Measurements from ENCODE around the gene FLYWCH1.

- no peak for TF ChIP-seq NR2C2 (CRISPR knock-in tag; IDR thresholded peaks at IDR 0.05)
- TF ChIP-seq ETV6 (CRISPR knock-in tag; IDR thresholded peaks at IDR 0.05) = no peak
- TF ChIP-seq, protein P1, sequence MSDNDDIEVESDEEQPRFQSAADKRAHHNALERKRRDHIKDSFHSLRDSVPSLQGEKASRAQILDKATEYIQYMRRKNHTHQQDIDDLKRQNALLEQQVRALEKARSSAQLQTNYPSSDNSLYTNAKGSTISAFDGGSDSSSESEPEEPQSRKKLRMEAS (CRISPR knock-in tag; IDR thresholded peaks at IDR 0.05) = no peak
- no peak for TF ChIP-seq IRF2 (CRISPR knock-in tag; IDR thresholded peaks at IDR 0.05; ENCODE audit: borderline replicate concordance, low read depth)
- no peak for TF ChIP-seq ZNF232 (CRISPR knock-in tag; IDR thresholded peaks at IDR 0.05)
- TF ChIP-seq, protein P2, sequence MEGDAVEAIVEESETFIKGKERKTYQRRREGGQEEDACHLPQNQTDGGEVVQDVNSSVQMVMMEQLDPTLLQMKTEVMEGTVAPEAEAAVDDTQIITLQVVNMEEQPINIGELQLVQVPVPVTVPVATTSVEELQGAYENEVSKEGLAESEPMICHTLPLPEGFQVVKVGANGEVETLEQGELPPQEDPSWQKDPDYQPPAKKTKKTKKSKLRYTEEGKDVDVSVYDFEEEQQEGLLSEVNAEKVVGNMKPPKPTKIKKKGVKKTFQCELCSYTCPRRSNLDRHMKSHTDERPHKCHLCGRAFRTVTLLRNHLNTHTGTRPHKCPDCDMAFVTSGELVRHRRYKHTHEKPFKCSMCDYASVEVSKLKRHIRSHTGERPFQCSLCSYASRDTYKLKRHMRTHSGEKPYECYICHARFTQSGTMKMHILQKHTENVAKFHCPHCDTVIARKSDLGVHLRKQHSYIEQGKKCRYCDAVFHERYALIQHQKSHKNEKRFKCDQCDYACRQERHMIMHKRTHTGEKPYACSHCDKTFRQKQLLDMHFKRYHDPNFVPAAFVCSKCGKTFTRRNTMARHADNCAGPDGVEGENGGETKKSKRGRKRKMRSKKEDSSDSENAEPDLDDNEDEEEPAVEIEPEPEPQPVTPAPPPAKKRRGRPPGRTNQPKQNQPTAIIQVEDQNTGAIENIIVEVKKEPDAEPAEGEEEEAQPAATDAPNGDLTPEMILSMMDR (IDR thresholded peaks at IDR 0.05) = no peak
- TF ChIP-seq, protein P3, sequence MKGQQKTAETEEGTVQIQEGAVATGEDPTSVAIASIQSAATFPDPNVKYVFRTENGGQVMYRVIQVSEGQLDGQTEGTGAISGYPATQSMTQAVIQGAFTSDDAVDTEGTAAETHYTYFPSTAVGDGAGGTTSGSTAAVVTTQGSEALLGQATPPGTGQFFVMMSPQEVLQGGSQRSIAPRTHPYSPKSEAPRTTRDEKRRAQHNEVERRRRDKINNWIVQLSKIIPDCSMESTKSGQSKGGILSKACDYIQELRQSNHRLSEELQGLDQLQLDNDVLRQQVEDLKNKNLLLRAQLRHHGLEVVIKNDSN (CRISPR knock-in tag; IDR thresholded peaks at IDR 0.05) = no peak
- no peak for TF ChIP-seq JUN (CRISPR knock-in tag; IDR thresholded peaks at IDR 0.05)
- TF ChIP-seq ATF2 (CRISPR knock-in tag; IDR thresholded peaks at IDR 0.05; ENCODE audit: borderline replicate concordance, low read depth) = no peak
- no peak for TF ChIP-seq ATF1 (CRISPR knock-in tag; IDR thresholded peaks at IDR 0.05)
These were observed 75.6 kb downstream of the FLYWCH1 start for GRCh38 chr16:2987286-2987685.

Measured in WTC11 (cell line).